ENCODE measurements around the gene CTNNA2. TPM values are rescaled to one million over a fixed set of nuclear protein-coding genes. Genes with fewer than 3 reads are reported as not detected.
A peak's percentile ranks its signal among the peaks of the same experiment; 100 is the strongest.

Gene CTNNA2
- total RNA-seq, 1 donor from 2014 or later, result 2.9 TPM

DNA sequence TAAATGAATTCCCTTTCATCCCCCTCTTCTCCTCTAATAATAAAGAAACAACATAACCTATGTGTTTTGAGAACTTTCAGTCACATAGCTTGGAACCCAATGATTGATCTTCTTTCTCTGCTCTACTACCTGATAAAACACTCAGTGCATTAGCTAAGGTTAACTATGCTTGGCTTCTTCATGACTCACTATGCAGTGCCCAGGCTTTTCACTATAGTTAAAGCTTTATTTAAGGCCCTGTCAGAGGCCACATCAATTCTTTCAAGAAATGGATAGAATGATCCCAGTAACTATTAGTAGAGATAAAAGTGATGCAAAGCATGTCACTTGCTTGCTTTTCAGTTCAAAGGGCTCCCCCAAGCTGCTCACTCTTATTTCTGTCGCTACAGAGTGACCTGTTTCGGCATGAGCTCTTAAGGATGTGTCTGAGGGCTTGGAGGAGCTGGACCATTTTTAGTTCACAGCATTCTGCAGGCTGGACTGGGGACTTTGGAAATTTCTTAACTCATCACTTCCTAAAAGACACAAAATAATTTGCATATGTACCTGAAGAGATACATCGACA, 407.7 kb downstream of the CTNNA2 start:
- TF ChIP-seq, protein P1, sequence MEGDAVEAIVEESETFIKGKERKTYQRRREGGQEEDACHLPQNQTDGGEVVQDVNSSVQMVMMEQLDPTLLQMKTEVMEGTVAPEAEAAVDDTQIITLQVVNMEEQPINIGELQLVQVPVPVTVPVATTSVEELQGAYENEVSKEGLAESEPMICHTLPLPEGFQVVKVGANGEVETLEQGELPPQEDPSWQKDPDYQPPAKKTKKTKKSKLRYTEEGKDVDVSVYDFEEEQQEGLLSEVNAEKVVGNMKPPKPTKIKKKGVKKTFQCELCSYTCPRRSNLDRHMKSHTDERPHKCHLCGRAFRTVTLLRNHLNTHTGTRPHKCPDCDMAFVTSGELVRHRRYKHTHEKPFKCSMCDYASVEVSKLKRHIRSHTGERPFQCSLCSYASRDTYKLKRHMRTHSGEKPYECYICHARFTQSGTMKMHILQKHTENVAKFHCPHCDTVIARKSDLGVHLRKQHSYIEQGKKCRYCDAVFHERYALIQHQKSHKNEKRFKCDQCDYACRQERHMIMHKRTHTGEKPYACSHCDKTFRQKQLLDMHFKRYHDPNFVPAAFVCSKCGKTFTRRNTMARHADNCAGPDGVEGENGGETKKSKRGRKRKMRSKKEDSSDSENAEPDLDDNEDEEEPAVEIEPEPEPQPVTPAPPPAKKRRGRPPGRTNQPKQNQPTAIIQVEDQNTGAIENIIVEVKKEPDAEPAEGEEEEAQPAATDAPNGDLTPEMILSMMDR (IDR thresholded peaks at IDR 0.05), result no peak
- TF ChIP-seq POLR2AphosphoS5 (IDR thresholded peaks at IDR 0.05; ENCODE audit: insufficient read depth in 1 of 2, low read depth in 1 of 2) (no peak), POLR2A (IDR thresholded peaks at IDR 0.05) (no peak)
- H3K4me3 ChIP-seq, result no peak overlapping the region
- no peaks in the 10 kb centered on the region for H3K4me1 ChIP-seq
- DNase-seq (ENCODE audit: extremely low spot score in 2 of 2), result no peak
- H3K9me3 ChIP-seq, result no peaks in the 10 kb centered on the region
- no peak overlapping the region for H3K27ac ChIP-seq
- intact Hi-C loops (cut with DNase I), result no loop called here
- no peaks in the 10 kb centered on the region for H3K27me3 ChIP-seq
- no peaks in the 10 kb centered on the region for H3K36me3 ChIP-seq

DNA sequence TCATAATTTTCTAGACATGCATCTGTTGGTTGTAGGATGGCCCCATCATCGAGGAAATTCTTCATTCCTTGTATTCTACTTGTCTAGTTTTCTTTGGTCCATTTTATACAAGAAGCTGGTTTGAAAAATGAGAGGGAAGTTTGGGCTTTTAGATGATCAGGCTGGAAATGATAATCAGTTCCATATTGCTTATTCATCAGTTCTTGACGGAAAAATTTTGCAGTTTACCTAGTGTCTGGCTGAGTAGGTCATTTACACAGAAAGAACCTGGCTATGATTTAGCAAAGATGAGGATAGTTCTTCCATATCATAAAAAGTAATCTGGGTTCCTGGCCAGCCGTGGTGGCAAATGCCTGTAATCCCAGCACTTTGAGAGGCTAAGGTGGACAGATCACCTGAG, 416.8 kb downstream of the CTNNA2 start:
- intact Hi-C loops (cut with DNase I), result no loop called here
- DNase-seq (ENCODE audit: extremely low spot score in 2 of 2), result no peak
- H3K9me3 ChIP-seq, result no peaks in the 10 kb centered on the region
- no peaks in the 10 kb centered on the region for H3K27me3 ChIP-seq
- no peaks in the 10 kb centered on the region for H3K36me3 ChIP-seq
- TF ChIP-seq POLR2A (IDR thresholded peaks at IDR 0.05) (no peak), POLR2AphosphoS5 (IDR thresholded peaks at IDR 0.05; ENCODE audit: insufficient read depth in 1 of 2, low read depth in 1 of 2) (no peak)
- TF ChIP-seq, protein P1 (IDR thresholded peaks at IDR 0.05), result no peak
- no peak overlapping the region for H3K27ac ChIP-seq
- no peaks in the 10 kb centered on the region for H3K4me1 ChIP-seq
- H3K4me3 ChIP-seq, result no peak overlapping the region

DNA sequence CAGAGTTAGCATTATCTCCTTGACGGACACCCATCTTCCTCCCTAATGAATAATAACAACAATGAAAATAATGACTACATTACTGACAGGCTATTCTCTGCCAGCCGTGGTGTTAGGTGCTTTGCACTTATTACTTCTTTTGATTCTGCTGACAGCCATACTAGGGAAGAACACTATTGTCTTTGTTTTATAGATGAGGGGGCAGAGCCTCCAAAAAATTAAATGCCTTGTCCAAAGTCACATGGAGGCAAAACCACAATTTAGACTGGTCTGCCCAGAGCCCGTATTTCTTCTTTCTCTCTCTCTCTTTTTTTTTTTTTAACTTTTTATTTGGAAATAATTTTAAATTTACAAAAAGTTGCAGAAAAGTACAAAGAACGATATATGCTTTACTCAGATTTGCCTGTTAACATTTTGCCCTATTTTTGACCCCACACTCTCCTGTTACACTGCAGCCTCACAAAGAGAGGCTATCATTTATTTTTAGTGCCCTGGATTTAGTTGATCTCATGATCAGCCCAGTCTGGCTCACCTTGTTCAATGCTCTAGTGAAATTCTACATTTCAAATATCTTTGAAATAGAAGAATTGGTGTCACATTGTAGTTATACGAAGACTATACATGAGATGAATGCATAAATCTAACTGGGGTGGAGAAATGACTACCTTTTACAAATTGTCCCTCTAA, 422.3 kb downstream of the CTNNA2 start:
- intact Hi-C loops (cut with DNase I), result no loop called here
- no peak for DNase-seq (ENCODE audit: extremely low spot score in 2 of 2)
- TF ChIP-seq, protein P1 (IDR thresholded peaks at IDR 0.05), result no peak
- TF ChIP-seq POLR2AphosphoS5 (IDR thresholded peaks at IDR 0.05; ENCODE audit: insufficient read depth in 1 of 2, low read depth in 1 of 2), result no peak
- no peak for TF ChIP-seq POLR2A (IDR thresholded peaks at IDR 0.05)
- Histone ChIP-seq H3K27ac (no peak overlapping the region), H3K27me3 (no peaks in the 10 kb centered on the region), H3K4me3 (no peak overlapping the region), H3K9me3 (no peaks in the 10 kb centered on the region), H3K4me1 (no peaks in the 10 kb centered on the region), H3K36me3 (no peaks in the 10 kb centered on the region)

DNA sequence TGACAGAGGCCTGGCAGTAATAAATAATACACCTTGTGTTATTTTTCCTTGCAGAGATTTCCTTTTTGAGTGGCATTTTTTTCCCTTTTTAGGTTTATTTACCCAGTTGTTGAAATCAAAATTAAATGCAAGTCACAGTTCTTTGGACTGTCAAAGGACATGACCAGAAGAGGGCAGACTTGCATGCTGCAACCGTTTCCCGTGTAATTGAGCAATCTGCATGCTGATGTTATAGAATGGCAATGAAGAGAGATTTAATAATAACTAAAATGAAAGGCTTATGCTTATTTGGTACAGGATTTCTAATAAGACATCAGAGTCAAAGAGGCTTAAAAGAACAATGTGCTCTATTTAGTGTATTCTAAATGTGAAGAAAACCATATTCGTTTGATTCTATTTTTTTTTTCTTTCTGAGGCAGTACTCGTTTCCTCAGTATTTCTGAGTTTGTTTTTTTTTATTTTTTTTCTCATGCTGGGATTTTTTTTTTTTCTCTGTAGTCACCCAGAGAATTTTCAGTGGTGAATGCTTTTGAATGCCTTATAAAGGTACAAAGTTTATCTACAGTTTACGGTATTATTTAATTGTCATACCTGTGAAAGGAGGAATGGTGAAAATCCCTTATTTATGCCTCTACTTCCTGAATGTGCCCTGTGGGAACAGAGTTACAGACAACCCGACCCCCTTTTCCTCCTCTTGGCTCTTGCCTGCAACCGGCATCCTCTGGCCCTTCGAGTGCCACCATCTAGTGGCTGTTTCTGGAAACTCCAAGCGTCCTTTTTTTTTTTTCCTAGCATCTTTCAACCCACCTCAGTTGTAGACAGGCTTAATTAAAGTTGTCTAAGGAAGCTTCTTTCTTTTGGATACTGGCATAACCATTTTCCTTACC, 423.2 kb downstream of the CTNNA2 start:
- intact Hi-C loops (cut with DNase I), result no loop called here
- no peak overlapping the region for H3K27ac ChIP-seq
- no peak for DNase-seq (ENCODE audit: extremely low spot score in 2 of 2)
- TF ChIP-seq POLR2AphosphoS5 (IDR thresholded peaks at IDR 0.05; ENCODE audit: insufficient read depth in 1 of 2, low read depth in 1 of 2), result no peak
- TF ChIP-seq, protein P1 (IDR thresholded peaks at IDR 0.05), result peak in 1 of 3 experiments; percentile 27
- no peaks in the 10 kb centered on the region for H3K36me3 ChIP-seq
- H3K9me3 ChIP-seq, result no peaks in the 10 kb centered on the region
- H3K4me1 ChIP-seq, result no peaks in the 10 kb centered on the region
- no peak overlapping the region for H3K4me3 ChIP-seq
- H3K27me3 ChIP-seq, result no peaks in the 10 kb centered on the region

Data from vagina (tissue), 2 donors.